Measurements from ENCODE around the gene GLCE.

GLCE gene

GRCh38 chr15:69272139-69272538, 111.7 kb downstream of the GLCE start:
- H3K27me3 Mint-ChIP-seq = no peaks in the 10 kb centered on the region
- DNase-seq (no peak), ATAC-seq (replicated peaks) (no peak)
- H3K27ac Mint-ChIP-seq = no peak overlapping the region
- no peaks in the 10 kb centered on the region for H3K9me3 Mint-ChIP-seq
- H3K4me1 Mint-ChIP-seq = no peaks in the 10 kb centered on the region
- no peaks in the 10 kb centered on the region for H3K36me3 Mint-ChIP-seq
- no peak overlapping the region for H3K4me3 Mint-ChIP-seq

GRCh38 chr15:69272891-69273290, 112.5 kb downstream of the GLCE start:
- no peak for DNase-seq
- Mint-ChIP-seq H3K36me3 (no peaks in the 10 kb centered on the region), H3K9me3 (no peaks in the 10 kb centered on the region), H3K27me3 (no peaks in the 10 kb centered on the region), H3K4me1 (no peaks in the 10 kb centered on the region), H3K4me3 (no peak overlapping the region), H3K27ac (no peak overlapping the region)
- no peak for ATAC-seq (replicated peaks)

GRCh38 chr15:69275074-69275670, 114.7 kb downstream of the GLCE start:
- H3K27ac Mint-ChIP-seq = no peak overlapping the region
- H3K36me3 Mint-ChIP-seq = no peaks in the 10 kb centered on the region
- H3K4me3 Mint-ChIP-seq = no peak overlapping the region
- H3K9me3 Mint-ChIP-seq = no peaks in the 10 kb centered on the region
- ATAC-seq (replicated peaks) = no peak
- no peak for DNase-seq
- peaks cover 0 to 10% of the 10 kb centered on the region in 2 donors for H3K27me3 Mint-ChIP-seq
- H3K4me1 Mint-ChIP-seq = no peaks in the 10 kb centered on the region

DNA sequence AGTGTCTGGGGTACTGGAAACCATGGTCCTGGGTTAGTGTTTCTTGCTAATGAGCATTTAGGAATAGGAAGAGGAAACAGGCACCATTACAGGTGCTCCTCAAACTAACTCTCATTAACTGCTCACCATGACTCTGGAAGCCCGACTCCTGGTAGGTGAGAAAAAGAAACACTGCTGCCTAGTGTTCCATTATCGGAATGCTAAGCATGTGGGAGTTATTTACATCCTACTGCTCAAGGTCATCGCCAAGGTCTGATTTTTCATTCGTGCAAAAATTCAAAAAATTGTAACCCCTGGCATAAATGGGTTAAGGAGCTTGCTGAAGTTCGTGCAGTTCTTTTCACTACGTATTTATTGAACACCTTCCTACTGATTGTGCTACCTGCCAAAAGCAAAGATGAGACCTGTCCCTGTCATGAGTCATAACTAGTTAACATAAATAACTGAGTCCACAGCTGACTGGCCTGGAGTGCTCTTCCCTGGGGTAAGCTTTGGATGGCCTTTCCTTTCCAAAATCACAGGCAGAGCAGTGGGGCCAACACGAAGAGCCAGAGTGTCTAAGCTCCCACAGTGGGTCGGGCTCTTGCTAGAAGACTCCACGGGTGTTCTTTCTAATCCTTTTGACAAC, 115.6 kb downstream of the GLCE start:
- Mint-ChIP-seq H3K27me3 (peaks cover 0 to 10% of the 10 kb centered on the region in 2 donors), H3K4me1 (no peaks in the 10 kb centered on the region), H3K4me3 (no peak overlapping the region), H3K36me3 (no peaks in the 10 kb centered on the region), H3K27ac (no peak overlapping the region), H3K9me3 (no peaks in the 10 kb centered on the region)
- no peak for DNase-seq
- no peak for ATAC-seq (replicated peaks)

DNA sequence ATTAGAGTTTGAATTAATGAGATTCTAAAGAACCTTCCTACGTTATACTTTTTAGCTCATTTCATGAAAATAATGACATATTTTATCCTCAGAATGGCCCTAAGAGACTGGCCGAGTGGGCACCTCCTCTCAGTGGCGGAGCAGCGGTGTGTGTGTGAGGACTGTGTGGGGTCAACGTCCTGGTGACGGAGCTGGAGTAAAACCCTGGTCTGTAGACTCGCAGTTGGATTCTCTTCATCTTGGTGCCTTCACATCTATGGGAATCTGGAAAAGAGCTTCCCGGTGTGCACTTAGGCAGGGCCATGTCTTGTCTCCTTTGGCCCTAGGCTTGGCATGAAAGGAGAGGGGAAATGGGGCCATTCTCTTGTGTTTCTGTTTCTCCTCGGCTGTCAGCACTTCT, 116.9 kb downstream of the GLCE start:
- H3K4me3 Mint-ChIP-seq = no peak overlapping the region
- H3K4me1 Mint-ChIP-seq = no peaks in the 10 kb centered on the region
- DNase-seq (no peak), ATAC-seq (replicated peaks) (no peak)
- H3K27me3 Mint-ChIP-seq = peaks cover 0 to 10% of the 10 kb centered on the region in 2 donors
- no peaks in the 10 kb centered on the region for H3K9me3 Mint-ChIP-seq
- no peak overlapping the region for H3K27ac Mint-ChIP-seq
- no peaks in the 10 kb centered on the region for H3K36me3 Mint-ChIP-seq

DNA sequence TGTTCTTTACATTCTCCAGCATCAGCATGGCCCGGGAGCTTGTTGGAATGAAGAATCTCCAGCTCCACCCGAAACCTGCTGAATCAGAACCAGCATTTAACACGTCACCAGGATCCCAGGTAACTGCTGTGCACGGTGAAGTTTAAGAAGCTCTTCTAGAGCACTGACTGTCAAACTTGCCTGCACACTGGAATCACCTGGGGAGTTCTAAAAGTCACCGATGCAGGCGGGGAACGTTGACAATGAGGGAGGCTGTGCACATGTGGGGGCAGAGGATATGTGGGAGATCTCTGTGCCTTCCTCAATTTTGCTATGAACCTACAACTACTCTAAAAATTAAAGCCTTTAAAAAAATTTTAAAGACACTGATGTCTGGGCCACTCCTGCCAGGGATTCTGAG, 119.2 kb downstream of the GLCE start:
- no peaks in the 10 kb centered on the region for H3K36me3 Mint-ChIP-seq
- no peak overlapping the region for H3K27ac Mint-ChIP-seq
- peaks cover 4 to 16% of the 10 kb centered on the region in 2 donors for H3K27me3 Mint-ChIP-seq
- ATAC-seq (replicated peaks) = no peak
- DNase-seq = no peak
- H3K9me3 Mint-ChIP-seq = no peaks in the 10 kb centered on the region
- H3K4me3 Mint-ChIP-seq = no peak overlapping the region
- H3K4me1 Mint-ChIP-seq = no peaks in the 10 kb centered on the region

GRCh38 chr15:69280783-69281182, 120.3 kb downstream of the GLCE start:
- no peak for DNase-seq
- Mint-ChIP-seq H3K27ac (no peak overlapping the region), H3K4me1 (no peaks in the 10 kb centered on the region), H3K27me3 (peaks cover 4 to 16% of the 10 kb centered on the region in 2 donors), H3K4me3 (no peak overlapping the region), H3K9me3 (no peaks in the 10 kb centered on the region), H3K36me3 (no peaks in the 10 kb centered on the region)
- ATAC-seq (replicated peaks) = no peak

- no peaks in the 10 kb centered on the region for H3K9me3 Mint-ChIP-seq
- H3K4me1 Mint-ChIP-seq = no peaks in the 10 kb centered on the region
- H3K27me3 Mint-ChIP-seq = peaks cover 4 to 16% of the 10 kb centered on the region in 2 donors
- H3K4me3 Mint-ChIP-seq = no peak overlapping the region
- ATAC-seq (replicated peaks) (no peak), DNase-seq (no peak)
- H3K27ac Mint-ChIP-seq = no peak overlapping the region
- H3K36me3 Mint-ChIP-seq = no peaks in the 10 kb centered on the region
Observed at GRCh38 chr15:69282104-69282743, 121.8 kb downstream of the GLCE start.

DNA sequence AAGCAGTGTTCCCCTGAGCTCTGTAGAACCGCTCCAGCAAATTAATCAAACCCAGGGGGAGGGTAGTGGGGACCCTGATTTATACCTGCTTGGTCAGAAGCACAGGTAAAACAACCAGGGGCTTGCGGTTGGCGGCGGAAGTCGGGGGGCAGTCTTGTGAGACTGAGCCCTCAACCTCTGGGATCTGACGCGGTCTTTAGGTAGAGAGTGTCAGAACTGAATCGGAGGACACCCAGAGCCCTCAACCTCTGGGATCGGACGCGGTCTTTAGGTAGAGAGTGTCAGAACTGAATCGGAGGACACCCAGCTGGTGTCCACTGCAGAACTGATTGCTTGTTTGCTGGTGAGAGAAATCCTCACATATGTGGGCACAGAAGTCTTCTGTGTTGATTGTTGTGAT, 125.4 kb downstream of the GLCE start:
- no peak overlapping the region for H3K4me3 Mint-ChIP-seq
- no peak overlapping the region for H3K27ac Mint-ChIP-seq
- no peaks in the 10 kb centered on the region for H3K4me1 Mint-ChIP-seq
- no peaks in the 10 kb centered on the region for H3K36me3 Mint-ChIP-seq
- peaks cover 4 to 6% of the 10 kb centered on the region in 2 donors for H3K27me3 Mint-ChIP-seq
- ATAC-seq (replicated peaks) = no peak
- DNase-seq = no peak
- no peaks in the 10 kb centered on the region for H3K9me3 Mint-ChIP-seq

DNA sequence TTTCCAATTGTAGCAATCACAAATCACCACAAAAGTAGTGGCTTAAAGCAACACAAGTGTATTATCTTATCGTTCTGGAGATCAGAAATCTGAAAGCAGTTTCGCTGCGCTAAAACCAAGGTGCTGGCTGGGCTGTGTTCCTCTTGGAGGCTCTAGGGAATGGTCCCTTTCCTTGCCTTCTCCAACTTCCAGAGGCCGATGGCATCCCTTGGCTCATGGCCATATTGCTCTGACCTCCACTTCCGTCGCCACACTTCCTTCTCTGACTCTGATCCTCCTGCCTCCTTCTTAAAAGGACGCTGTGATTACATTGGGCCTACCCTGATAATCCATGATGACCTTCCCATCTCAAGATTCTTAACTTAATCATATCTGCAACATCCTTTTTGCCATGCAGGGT, 127.6 kb downstream of the GLCE start:
- H3K36me3 Mint-ChIP-seq = no peaks in the 10 kb centered on the region
- H3K4me1 Mint-ChIP-seq = no peaks in the 10 kb centered on the region
- H3K4me3 Mint-ChIP-seq = no peak overlapping the region
- H3K9me3 Mint-ChIP-seq = no peaks in the 10 kb centered on the region
- peaks cover 3 to 4% of the 10 kb centered on the region in 2 donors for H3K27me3 Mint-ChIP-seq
- no peak overlapping the region for H3K27ac Mint-ChIP-seq
- DNase-seq (no peak), ATAC-seq (replicated peaks) (no peak)

DNA sequence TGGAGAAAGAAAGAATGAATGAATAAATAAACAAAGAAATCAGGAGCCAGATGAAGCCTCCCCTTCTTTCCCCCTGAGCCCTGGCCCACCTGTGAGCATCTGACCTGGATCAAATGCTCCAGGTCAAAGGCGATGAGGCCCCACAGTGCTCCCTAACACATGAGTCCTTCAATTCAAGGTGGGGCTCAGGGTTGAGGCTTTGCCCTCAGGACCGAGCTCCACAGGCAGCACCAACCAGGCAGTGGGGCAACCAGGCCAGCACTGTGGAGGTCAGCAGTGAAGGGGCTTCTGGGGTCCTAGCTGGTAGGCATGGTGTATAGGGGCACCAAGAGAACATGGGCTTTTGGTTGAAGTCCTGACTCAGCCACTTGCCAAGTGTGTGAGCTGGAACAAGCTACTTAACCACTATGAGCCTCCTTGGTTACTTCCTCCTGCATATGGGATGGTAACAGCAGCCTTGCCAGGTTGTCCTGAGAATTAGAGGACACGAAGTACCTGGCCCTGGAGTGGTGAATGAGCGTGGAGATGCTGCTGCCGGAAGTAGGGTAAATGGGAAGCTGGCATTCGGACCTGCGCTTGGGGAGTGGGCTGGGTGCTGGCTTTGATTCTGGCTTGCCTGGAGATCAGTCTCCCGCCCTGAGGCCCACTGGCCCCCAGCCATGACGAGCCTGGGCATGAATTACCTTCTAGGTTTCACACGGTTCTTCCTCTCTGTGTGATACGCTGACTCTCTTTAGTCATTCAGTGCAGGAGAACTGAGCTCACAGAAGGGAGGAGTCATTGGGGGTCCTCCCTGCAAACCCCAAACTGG, 128.3 kb downstream of the GLCE start:
- ATAC-seq (replicated peaks) = no peak
- Mint-ChIP-seq H3K9me3 (no peaks in the 10 kb centered on the region), H3K27me3 (no peaks in the 10 kb centered on the region), H3K36me3 (no peaks in the 10 kb centered on the region), H3K27ac (no peak overlapping the region), H3K4me1 (no peaks in the 10 kb centered on the region), H3K4me3 (no peak overlapping the region)
- DNase-seq = no peak

DNA sequence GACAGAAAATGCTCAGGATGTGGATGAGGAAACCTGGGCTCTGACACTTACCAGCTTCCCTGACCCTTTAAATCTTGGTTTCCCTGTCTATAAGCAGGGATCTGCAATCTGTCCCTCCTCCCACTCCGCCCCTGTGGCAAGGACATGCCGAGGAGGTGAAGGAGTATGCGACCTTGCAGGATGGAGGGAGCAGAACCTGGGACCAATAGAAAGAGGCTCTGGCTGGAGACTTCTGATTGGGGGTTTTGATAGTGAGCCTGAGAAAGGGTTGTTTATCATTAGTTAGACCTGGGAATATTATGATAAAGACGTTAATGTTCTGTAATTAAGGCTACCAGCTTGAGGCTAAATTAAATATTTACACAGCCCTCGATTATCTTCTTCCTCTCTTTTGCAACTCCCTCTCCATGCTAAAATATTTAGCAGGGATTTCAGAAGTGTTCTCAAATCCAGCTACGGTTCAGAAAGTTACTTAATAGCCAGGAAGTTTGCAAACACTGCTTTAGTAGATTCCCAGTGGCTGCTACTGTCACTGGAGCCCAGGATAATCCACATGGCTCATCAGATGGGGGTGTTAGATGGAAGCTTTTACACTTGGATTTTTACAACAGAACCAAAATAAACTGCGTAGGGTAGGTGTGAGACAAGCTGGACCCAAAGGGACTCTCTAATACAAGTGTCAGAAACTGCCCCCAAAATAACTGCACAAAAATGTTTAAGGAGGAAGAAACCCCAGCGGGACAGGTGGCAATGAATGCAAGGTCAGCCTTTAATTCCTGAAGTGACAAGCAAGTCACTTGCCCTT, 129.1 kb downstream of the GLCE start:
- Mint-ChIP-seq H3K4me3 (no peak overlapping the region), H3K27ac (no peak overlapping the region), H3K9me3 (no peaks in the 10 kb centered on the region), H3K4me1 (no peaks in the 10 kb centered on the region), H3K27me3 (peaks cover 0 to 6% of the 10 kb centered on the region in 2 donors), H3K36me3 (no peaks in the 10 kb centered on the region)
- DNase-seq (no peak), ATAC-seq (replicated peaks) (no peak)

GRCh38 chr15:69290346-69291164, 130.1 kb downstream of the GLCE start:
- Mint-ChIP-seq H3K27me3 (peaks cover 6 to 13% of the 10 kb centered on the region in 2 donors), H3K27ac (no peak overlapping the region), H3K4me3 (no peak overlapping the region), H3K36me3 (no peaks in the 10 kb centered on the region), H3K4me1 (no peaks in the 10 kb centered on the region), H3K9me3 (peaks cover 0 to 1% of the 10 kb centered on the region in 2 donors)
- DNase-seq = no peak
- no peak for ATAC-seq (replicated peaks)

Data from stimulated activated naive B cell treated with anti-CD40 and anti-IgM and Interleukin-4, amounts not matched to agents 10 μg/mL and 1 μg/mL and 100 μg/mL, for 72 hours (primary cell).